NCI-H1105 (cell line): ENCODE measurements around the gene PLPP2.
"Not testable (repeated sequence)": the region's sequence is repeated elsewhere in the genome, so short reads cannot be mapped to it uniquely, and the experiment has no call there.

ENCODE experiments used
- DNase-seq: peaks from one replicate; lab custom pipeline; 2025; lab: John Stamatoyannopoulos, UW

PLPP2 gene

DNA sequence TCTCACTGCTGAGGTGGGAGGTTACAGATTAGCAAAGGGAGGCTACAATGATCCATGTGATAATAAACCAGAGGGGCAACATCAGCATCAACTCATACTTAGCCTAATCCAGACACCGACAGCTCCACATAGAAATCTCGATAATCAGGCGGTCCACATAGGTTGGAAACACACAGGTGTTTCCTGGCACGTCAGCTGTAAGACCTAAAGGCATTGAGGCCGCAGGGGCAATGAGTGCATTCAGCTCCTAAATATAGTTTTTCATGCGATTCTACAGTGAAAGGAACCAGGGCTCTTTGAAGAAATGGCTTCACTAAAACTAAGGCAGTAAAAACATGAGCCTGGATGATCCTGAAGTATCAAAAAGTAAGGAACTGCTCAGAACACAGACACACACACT is 19.3 kb downstream of the PLPP2 start:
- DNase-seq: no peak

DNA sequence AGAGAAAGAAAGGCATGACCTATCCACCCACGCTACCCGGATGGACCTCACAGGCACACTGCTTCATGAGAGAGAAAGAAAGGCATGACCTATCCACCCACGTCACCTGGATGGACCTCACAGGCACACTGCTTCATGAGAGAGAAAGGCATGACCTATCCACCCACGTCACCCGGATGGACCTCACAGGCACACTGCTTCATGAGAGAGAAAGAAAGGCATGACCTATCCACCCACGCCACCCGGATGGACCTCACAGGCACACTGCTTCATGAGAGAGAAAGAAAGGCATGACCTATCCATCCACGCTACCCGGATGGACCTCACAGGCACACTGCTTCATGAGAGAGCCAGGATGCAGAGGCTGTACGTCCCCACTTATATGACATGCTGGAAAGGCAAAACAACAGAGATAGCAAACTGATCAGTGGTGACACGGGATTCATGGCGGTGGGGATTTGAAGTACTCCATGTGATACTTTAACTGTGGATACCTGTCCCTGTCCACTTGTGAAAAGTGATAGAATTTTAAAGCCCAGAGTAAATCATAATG is 20.4 kb downstream of the PLPP2 start:
- not testable (repeated sequence) for DNase-seq

DNA sequence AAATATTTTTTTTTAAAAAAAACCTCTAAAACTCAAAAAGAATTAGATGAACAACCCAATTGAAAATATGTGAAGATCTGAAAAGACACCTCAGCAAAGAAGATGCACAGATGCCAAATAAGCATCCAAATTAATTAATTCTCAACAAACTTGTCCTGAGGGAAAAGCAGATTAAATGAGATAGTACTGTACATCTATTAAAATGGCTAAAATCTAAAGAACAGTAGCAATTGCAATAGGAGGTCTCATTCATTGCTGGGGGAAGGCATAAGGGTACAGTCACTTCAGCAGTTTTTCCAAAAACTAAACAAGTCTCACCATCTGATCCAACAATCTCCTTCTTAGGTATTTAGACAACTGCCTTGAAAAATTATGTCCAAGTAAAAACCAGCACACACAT is 22.0 kb downstream of the PLPP2 start:
- DNase-seq: no peak

DNA sequence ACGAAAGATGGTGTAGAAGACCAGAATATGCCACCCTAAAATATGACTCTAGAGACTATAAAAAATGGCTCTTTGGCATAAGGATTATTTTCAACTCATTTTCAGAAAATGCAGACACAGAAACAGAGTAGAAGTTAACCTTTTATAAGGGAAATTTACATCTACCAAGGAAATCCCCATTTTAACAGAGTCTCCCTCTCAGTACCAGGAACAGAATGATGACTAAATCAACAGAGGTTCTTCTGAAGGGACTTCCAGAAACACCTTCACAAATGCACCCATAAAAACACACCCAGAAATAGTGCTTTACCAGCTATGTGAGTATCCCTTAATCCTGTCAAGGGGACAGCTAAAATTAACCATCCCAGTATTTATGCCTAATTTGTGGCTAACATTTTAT is 29.1 kb downstream of the PLPP2 start:
- no peak for DNase-seq

GRCh38 chr19:256804-257203 is 34.4 kb downstream of the PLPP2 start:
- not testable (repeated sequence) for DNase-seq

- DNase-seq: not testable (repeated sequence)
Observed at GRCh38 chr19:252421-253186, 38.6 kb downstream of the PLPP2 start.

- no peak for DNase-seq
Observed at GRCh38 chr19:246551-246950, 44.7 kb downstream of the PLPP2 start.

DNA sequence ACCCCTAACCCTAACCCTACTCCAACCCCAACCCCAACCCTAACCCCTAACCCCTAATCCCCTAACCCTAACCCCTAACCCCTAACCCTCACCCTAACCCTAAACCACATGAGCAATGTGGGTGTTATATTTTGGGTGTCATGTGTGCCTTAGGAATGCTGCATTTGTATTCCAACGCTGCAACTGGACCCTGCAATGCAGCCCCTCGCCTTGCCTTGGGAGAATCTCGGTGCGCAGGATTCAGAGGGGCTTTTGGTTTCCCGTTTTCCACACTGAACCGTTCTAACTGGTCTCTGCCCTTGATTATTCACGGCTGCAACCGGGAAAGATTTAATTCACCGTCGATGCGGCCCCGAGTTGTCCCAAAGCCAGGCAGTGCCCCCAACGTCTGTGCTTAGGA is 45.3 kb downstream of the PLPP2 start:
- DNase-seq: not testable (repeated sequence)

DNA sequence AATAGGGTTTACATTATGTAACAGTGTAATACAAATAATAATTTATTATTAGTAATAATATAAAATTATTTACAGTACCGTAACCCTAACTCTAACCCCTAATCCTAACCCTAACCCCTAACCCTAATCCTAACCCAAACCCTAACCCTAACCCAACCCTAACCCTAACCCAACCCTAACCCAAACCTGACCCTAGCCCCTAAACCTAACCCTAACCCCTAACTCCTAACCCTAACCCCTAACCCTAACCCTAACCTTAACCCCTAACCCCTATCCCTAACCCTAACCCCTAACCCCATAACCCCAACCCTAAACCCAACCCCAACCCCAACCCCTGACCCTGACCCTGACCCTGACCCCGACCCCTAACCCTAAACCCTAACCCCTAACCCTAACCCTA is 45.7 kb downstream of the PLPP2 start:
- DNase-seq: no peak
